KBM-7 (cell line): ENCODE measurements around the gene TMEM222.

ENCODE experiments used
- DNase-seq: peaks from one replicate; pipeline ENCODE4 v3.0.0-alpha.2; 2015
- in situ Hi-C: fragments of 300-500 bp; cut with MboI; formaldehyde crosslinking; loops from 2 replicates; pipeline ENCODE4 v1.14.3; 2020; ENCODE audit warnings: low sequenced_read_pairs, low pct_unique_long_range_greater_than_20kb, mixed read lengths

The TMEM222 gene

GRCh38 chr1:27353629-27354028 lies 31.7 kb downstream of the TMEM222 start:
- DNase-seq = no peak
- in situ Hi-C loops = no loop called here

GRCh38 chr1:27355683-27356082 lies 33.7 kb downstream of the TMEM222 start:
- no peak for DNase-seq
- in situ Hi-C loops = no loop called here

- no peak for DNase-seq
- in situ Hi-C loops = no loop called here
Observed at GRCh38 chr1:27356277-27356618, 34.3 kb downstream of the TMEM222 start.

- in situ Hi-C loops = no loop called here
- no peak for DNase-seq
Observed at GRCh38 chr1:27356619-27357280, 34.8 kb downstream of the TMEM222 start.

GRCh38 chr1:27357281-27358037 lies 35.5 kb downstream of the TMEM222 start:
- peak; percentile 92 for DNase-seq
- in situ Hi-C loops = no loop called here

- DNase-seq = no peak
- in situ Hi-C loops = no loop called here
Observed at GRCh38 chr1:27358038-27358927, 36.3 kb downstream of the TMEM222 start.

- in situ Hi-C loops = no loop called here
- DNase-seq = no peak
Observed at GRCh38 chr1:27358928-27359313, 37.0 kb downstream of the TMEM222 start.

- no peak for DNase-seq
- in situ Hi-C loops = no loop called here
Observed at GRCh38 chr1:27359822-27360158, 37.8 kb downstream of the TMEM222 start.

GRCh38 chr1:27360159-27361043 lies 38.4 kb downstream of the TMEM222 start:
- in situ Hi-C loops = no loop called here
- no peak for DNase-seq

GRCh38 chr1:27361044-27361402 lies 39.1 kb downstream of the TMEM222 start:
- in situ Hi-C loops = no loop called here
- DNase-seq = no peak

- in situ Hi-C loops = no loop called here
Observed at GRCh38 chr1:27361553-27361952, 39.6 kb downstream of the TMEM222 start.

GRCh38 chr1:27363766-27364695 lies 42.1 kb downstream of the TMEM222 start:
- no peak for DNase-seq
- in situ Hi-C loops = no loop called here

More at GRCh38 chr1:27361553-27361952, 39.6 kb downstream of the TMEM222 start:
- DNase-seq = no peak

- in situ Hi-C loops = no loop called here
- DNase-seq = no peak
Observed at GRCh38 chr1:27364696-27365371, 42.9 kb downstream of the TMEM222 start.

- in situ Hi-C loops = no loop called here
Observed at GRCh38 chr1:27365372-27366112, 43.6 kb downstream of the TMEM222 start.

GRCh38 chr1:27366113-27366410 lies 44.1 kb downstream of the TMEM222 start:
- in situ Hi-C loops = no loop called here

More at GRCh38 chr1:27365372-27366112, 43.6 kb downstream of the TMEM222 start:
- DNase-seq = peak; percentile 88

GRCh38 chr1:27366411-27367159 lies 44.6 kb downstream of the TMEM222 start, which contains the start of gene MAP3K6:
MAP3K6 (minus strand) TSS chr1:27366961; CDS start chr1:27366597, 364 bp downstream.
- in situ Hi-C loops = no loop called here
- peak; percentile 84 for DNase-seq

More at GRCh38 chr1:27366113-27366410, 44.1 kb downstream of the TMEM222 start:
- DNase-seq = peak; percentile 78
